K562 (cell line): Measurements from ENCODE around the gene RPUSD1. TPM values are rescaled to one million over a fixed set of nuclear protein-coding genes. Genes with fewer than 3 reads are reported as not detected.

ENCODE experiments used
- CREB1 ChIP-seq, 2 experiments: sonication (generic) in 1 of 2; formaldehyde crosslinking in 1 of 2; IDR thresholded peaks; 2 replicates each; pipeline versions ENCODE4 v1.6.1 to v1.8.0; 2012 to 2022; ENCODE audit warnings: inconsistent platforms in 1 of 2, mild to moderate bottlenecking in 1 of 2, missing genetic modification reagents in 1 of 2, moderate library complexity in 1 of 2
- DPF2 ChIP-seq: fragments of 450-650 bp; IDR thresholded peaks from 2 replicates; pipeline ENCODE4 v1.6.1; 2016
- ELF4 ChIP-seq: fragments of 450-650 bp; formaldehyde crosslinking; IDR thresholded peaks from 2 replicates; pipeline ENCODE4 v1.4.0; 2022; ENCODE audit warnings: missing genetic modification characterization
- ETV5 ChIP-seq: sonication (generic); formaldehyde crosslinking; IDR thresholded peaks from 2 replicates; pipeline ENCODE4 v1.4.0; 2020; ENCODE audit warnings: low read depth, mild to moderate bottlenecking, missing genetic modification reagents
- FOXK2 ChIP-seq, 2 experiments: fragments of 450-650 bp; IDR thresholded peaks in 1 of 2; conservative IDR thresholded peaks in 1 of 2; 2 replicates each; pipeline ENCODE4 v1.6.1; 2016; ENCODE audit warnings: low read depth in 2 of 2, mild to moderate bottlenecking in 1 of 2
- GABPB1 ChIP-seq: sonication (generic); formaldehyde crosslinking; IDR thresholded peaks from 2 replicates; pipeline ENCODE4 v1.8.0; 2022; ENCODE audit warnings: mild to moderate bottlenecking, missing genetic modification reagents
- HLTF ChIP-seq: fragments of 450-650 bp; IDR thresholded peaks from 2 replicates; pipeline ENCODE4 v1.6.1; 2016
- IRF2 ChIP-seq: sonication (generic); formaldehyde crosslinking; IDR thresholded peaks from 2 replicates; pipeline ENCODE4 v1.8.1; 2022; ENCODE audit warnings: mild to moderate bottlenecking, missing genetic modification reagents
- NR1H2 ChIP-seq: sonication (generic); formaldehyde crosslinking; IDR thresholded peaks from 2 replicates; pipeline ENCODE4 v1.4.0; 2020; ENCODE audit warnings: mild to moderate bottlenecking, missing genetic modification reagents
- NR2C1 ChIP-seq, 2 experiments: fragments of 450-650 bp; IDR thresholded peaks; 2 replicates each; pipeline ENCODE4 v1.6.1; 2017; ENCODE audit warnings: mild to moderate bottlenecking in 2 of 2, antibody characterized with exemption in 1 of 2, inconsistent platforms in 1 of 2, missing compliant biosample characterization in 1 of 2, missing genetic modification characterization in 1 of 2
- SAP30 ChIP-seq: fragments of 200-600 bp; sonication (generic); IDR thresholded peaks from 2 replicates; pipeline ENCODE4 v1.6.1; 2012; ENCODE audit warnings: borderline replicate concordance, low read depth, mild to moderate bottlenecking, moderate library complexity, low read length, control low read depth, inconsistent platforms; ENCODE audit not compliant: insufficient read depth, poor library complexity, severe bottlenecking
- SREBF1 ChIP-seq: fragments of 150-350 bp; IDR thresholded peaks from 2 replicates; pipeline ENCODE4 v1.6.1; 2014; ENCODE audit warnings: antibody characterized with exemption, low read depth, low read length, borderline replicate concordance
- ZEB2 ChIP-seq: fragments of 450-650 bp; IDR thresholded peaks from 2 replicates; pipeline ENCODE4 v1.6.1; 2016
- polyA plus RNA-seq, 8 experiments: library from polyadenylated mRNA; depleted of rRNA in 4 of 8; stranded (reverse) in 5 of 8; unstranded in 3 of 8; fragments of >200 nt; fragmentation: Nextera tagmentation in 2 of 8; fragmentation: Illumina TruSeq in 1 of 8; extraction: Ambion mirVana in 2 of 8; extraction: Trizol in 1 of 8; gene quantifications; 2 replicates each; pipeline versions ENCODE4 v1.2.1 to v1.2.3, GENCODE V29; 2011 to 2014; ENCODE audit warnings: inconsistent platforms in 1 of 8, missing spikeins in 1 of 8
- total RNA-seq, 7 experiments: library from RNA; depleted of rRNA in 6 of 7; stranded (reverse); fragments of >200 nt in 6 of 7; fragmentation: Illumina TruSeq in 2 of 7; extraction: Trizol in 2 of 7; gene quantifications; 2 replicates each; pipeline versions ENCODE4 v1.2.1 to v1.2.3, GENCODE V29; 2011 to 2021; ENCODE audit warnings: low replicate concordance in 1 of 7
- TF ChIP-seq, protein P1 (sequence below), 2 experiments: fragments of 450-650 bp in 1 of 2; sonication (generic) in 1 of 2; formaldehyde crosslinking in 1 of 2; IDR thresholded peaks in 1 of 2; conservative IDR thresholded peaks in 1 of 2; 2 replicates each; pipeline versions ENCODE4 v1.6.1 to v1.8.1; 2016 to 2023; ENCODE audit warnings: mild to moderate bottlenecking in 2 of 2, moderate library complexity in 2 of 2, inconsistent platforms in 1 of 2, missing genetic modification reagents in 1 of 2
- TF ChIP-seq, protein P2 (sequence below): sonication (generic); IDR thresholded peaks from 2 replicates; pipeline ENCODE4 v1.6.1; 2016
- TF ChIP-seq, protein P3 (sequence below): fragments of 450-650 bp; formaldehyde crosslinking; IDR thresholded peaks from 2 replicates; pipeline ENCODE4 v1.4.0; 2022; ENCODE audit warnings: missing genetic modification characterization
- TF ChIP-seq, protein P4 (sequence below): fragments of 450-650 bp; formaldehyde crosslinking; IDR thresholded peaks from 2 replicates; pipeline ENCODE4 v1.4.0; 2022; ENCODE audit warnings: missing genetic modification characterization
- TF ChIP-seq, protein P5 (sequence below): conservative IDR thresholded peaks from 2 replicates; pipeline ENCODE4 v1.6.1; 2011; ENCODE audit warnings: low read depth, mild to moderate bottlenecking, low read length; ENCODE audit not compliant: control insufficient read depth
- TF ChIP-seq, protein P6 (sequence below): fragments of 450-650 bp; IDR thresholded peaks from 2 replicates; pipeline ENCODE4 v1.6.1; 2016; ENCODE audit warnings: borderline replicate concordance

RPUSD1 gene
- total and polyA plus RNA-seq, 9 of the 15 experiments (the other 6 are each of a cell fraction or from before 2014, with no cell fraction given), result 0.45 to 56.6 (median 12.0) TPM

DNA sequence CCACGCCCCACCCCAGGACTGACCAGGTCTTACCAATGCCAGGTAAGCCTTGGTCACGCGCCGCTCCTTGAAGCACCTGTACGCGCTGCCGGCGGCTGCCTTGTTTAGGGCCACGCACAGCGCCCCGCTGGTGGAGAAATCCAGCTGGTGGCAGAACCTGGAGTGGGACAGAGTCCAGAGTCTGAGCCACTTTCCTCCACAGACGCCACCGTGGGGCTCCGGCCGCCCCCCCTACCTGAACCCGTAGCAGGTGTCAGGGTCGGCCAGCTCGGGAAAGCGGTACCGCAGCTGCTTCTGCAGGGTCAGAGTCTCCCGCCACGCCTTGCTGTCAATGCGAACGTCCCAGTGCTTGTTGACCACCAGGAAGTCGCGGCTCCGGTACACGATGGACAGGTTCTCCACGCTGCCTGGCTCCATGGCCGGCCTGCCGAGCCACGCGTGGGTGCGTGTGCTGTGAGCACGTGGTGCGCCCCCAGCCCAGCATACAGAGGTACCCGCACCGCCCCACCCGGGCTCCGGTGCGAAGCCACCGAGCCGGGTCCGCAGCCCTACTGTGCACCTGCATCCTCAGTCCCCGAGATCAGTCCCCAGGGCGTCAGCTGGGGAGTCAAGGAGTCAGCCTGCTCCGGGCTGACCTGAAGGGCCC is 737 bp downstream of the RPUSD1 start (continued):
- TF ChIP-seq, protein P1, sequence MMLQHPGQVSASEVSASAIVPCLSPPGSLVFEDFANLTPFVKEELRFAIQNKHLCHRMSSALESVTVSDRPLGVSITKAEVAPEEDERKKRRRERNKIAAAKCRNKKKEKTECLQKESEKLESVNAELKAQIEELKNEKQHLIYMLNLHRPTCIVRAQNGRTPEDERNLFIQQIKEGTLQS (IDR thresholded peaks at IDR 0.05), result no peak
- TF ChIP-seq, protein P1 (CRISPR knock-in tag; conservative IDR thresholded peaks at IDR 0.05), result 0 out of 2 replicates have a peak, but pooled peaks have one; percentile 41
- TF ChIP-seq SAP30 (no peak), IRF2 (no peak), GABPB1 (CRISPR knock-in tag) (0 out of 2 replicates have a peak, but pooled peaks have one; percentile 25), ZEB2 (no peak), SREBF1 (no peak), CREB1 (IDR thresholded peaks at IDR 0.05) (no peak), CREB1 (CRISPR knock-in tag; IDR thresholded peaks at IDR 0.05) (0 out of 2 replicates have a peak, but pooled peaks have one; percentile 24), FOXK2 (conservative IDR thresholded peaks at IDR 0.05 in 1 of 2, IDR thresholded peaks at IDR 0.05 in 1 of 2; ENCODE audit: low read depth in 2 of 2) (no peak), ELF4 (no peak), DPF2 (no peak), ETV5 (no peak), NR2C1 (IDR thresholded peaks at IDR 0.05) (no peak), NR2C1 (tag; IDR thresholded peaks at IDR 0.05) (no peak), NR1H2 (CRISPR knock-in tag) (no peak), HLTF (no peak)
- TF ChIP-seq, protein P2, sequence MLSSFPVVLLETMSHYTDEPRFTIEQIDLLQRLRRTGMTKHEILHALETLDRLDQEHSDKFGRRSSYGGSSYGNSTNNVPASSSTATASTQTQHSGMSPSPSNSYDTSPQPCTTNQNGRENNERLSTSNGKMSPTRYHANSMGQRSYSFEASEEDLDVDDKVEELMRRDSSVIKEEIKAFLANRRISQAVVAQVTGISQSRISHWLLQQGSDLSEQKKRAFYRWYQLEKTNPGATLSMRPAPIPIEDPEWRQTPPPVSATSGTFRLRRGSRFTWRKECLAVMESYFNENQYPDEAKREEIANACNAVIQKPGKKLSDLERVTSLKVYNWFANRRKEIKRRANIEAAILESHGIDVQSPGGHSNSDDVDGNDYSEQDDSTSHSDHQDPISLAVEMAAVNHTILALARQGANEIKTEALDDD, result no peak
- TF ChIP-seq, protein P3, sequence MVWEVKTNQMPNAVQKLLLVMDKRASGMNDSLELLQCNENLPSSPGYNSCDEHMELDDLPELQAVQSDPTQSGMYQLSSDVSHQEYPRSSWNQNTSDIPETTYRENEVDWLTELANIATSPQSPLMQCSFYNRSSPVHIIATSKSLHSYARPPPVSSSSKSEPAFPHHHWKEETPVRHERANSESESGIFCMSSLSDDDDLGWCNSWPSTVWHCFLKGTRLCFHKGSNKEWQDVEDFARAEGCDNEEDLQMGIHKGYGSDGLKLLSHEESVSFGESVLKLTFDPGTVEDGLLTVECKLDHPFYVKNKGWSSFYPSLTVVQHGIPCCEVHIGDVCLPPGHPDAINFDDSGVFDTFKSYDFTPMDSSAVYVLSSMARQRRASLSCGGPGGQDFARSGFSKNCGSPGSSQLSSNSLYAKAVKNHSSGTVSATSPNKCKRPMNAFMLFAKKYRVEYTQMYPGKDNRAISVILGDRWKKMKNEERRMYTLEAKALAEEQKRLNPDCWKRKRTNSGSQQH (CRISPR knock-in tag), result no peak
- TF ChIP-seq, protein P4, sequence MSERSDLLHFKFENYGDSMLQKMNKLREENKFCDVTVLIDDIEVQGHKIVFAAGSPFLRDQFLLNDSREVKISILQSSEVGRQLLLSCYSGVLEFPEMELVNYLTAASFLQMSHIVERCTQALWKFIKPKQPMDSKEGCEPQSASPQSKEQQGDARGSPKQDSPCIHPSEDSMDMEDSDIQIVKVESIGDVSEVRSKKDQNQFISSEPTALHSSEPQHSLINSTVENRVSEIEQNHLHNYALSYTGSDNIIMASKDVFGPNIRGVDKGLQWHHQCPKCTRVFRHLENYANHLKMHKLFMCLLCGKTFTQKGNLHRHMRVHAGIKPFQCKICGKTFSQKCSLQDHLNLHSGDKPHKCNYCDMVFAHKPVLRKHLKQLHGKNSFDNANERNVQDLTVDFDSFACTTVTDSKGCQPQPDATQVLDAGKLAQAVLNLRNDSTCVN (CRISPR knock-in tag), result no peak
- TF ChIP-seq, protein P5, sequence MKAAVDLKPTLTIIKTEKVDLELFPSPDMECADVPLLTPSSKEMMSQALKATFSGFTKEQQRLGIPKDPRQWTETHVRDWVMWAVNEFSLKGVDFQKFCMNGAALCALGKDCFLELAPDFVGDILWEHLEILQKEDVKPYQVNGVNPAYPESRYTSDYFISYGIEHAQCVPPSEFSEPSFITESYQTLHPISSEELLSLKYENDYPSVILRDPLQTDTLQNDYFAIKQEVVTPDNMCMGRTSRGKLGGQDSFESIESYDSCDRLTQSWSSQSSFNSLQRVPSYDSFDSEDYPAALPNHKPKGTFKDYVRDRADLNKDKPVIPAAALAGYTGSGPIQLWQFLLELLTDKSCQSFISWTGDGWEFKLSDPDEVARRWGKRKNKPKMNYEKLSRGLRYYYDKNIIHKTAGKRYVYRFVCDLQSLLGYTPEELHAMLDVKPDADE, result no peak
- TF ChIP-seq, protein P6, sequence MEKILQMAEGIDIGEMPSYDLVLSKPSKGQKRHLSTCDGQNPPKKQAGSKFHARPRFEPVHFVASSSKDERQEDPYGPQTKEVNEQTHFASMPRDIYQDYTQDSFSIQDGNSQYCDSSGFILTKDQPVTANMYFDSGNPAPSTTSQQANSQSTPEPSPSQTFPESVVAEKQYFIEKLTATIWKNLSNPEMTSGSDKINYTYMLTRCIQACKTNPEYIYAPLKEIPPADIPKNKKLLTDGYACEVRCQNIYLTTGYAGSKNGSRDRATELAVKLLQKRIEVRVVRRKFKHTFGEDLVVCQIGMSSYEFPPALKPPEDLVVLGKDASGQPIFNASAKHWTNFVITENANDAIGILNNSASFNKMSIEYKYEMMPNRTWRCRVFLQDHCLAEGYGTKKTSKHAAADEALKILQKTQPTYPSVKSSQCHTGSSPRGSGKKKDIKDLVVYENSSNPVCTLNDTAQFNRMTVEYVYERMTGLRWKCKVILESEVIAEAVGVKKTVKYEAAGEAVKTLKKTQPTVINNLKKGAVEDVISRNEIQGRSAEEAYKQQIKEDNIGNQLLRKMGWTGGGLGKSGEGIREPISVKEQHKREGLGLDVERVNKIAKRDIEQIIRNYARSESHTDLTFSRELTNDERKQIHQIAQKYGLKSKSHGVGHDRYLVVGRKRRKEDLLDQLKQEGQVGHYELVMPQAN, result peak; percentile 75; the same call in 1 of the 2 replicates
